ENCODE results near the gene WDR37.

DNA sequence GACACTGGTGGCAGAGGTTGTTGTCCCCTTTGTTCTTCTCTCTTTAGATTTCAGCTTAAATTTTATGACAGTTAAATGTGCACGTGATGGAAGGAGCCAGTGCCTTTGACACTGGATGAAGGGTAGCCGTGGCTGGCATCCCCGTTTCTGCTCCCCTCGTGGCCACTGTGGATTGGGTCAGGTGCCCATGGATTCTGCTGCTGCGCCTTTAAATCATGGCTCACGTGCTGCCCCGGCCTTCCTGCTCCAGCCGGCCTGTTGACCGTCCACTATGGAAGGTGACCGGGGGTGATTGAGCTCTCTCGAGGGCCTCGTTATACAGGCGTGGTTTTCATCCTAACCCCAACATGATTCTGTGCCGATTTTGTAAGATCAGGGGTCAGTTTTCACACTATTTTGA is 34.5 kb downstream of the WDR37 start:
- TF ChIP-seq, protein P1, sequence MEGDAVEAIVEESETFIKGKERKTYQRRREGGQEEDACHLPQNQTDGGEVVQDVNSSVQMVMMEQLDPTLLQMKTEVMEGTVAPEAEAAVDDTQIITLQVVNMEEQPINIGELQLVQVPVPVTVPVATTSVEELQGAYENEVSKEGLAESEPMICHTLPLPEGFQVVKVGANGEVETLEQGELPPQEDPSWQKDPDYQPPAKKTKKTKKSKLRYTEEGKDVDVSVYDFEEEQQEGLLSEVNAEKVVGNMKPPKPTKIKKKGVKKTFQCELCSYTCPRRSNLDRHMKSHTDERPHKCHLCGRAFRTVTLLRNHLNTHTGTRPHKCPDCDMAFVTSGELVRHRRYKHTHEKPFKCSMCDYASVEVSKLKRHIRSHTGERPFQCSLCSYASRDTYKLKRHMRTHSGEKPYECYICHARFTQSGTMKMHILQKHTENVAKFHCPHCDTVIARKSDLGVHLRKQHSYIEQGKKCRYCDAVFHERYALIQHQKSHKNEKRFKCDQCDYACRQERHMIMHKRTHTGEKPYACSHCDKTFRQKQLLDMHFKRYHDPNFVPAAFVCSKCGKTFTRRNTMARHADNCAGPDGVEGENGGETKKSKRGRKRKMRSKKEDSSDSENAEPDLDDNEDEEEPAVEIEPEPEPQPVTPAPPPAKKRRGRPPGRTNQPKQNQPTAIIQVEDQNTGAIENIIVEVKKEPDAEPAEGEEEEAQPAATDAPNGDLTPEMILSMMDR (optimal IDR thresholded peaks at IDR 0.05 in 1 of 3, IDR thresholded peaks at IDR 0.05 in 1 of 3, conservative IDR thresholded peaks at IDR 0.05 in 1 of 3; ENCODE audit: extremely low read depth in 1 of 3, insufficient read depth in 2 of 3, low read length in 3 of 3) = no peak
- TF ChIP-seq EZH2 (IDR thresholded peaks at IDR 0.05; ENCODE audit: low read length) = no peak
